ENCODE measurements around the gene LAMB2. TPM values are rescaled to one million over a fixed set of nuclear protein-coding genes. Genes with fewer than 3 reads are reported as not detected.

Gene LAMB2
- total RNA-seq, 1 donor from 2014 or later = 75.4 TPM

DNA sequence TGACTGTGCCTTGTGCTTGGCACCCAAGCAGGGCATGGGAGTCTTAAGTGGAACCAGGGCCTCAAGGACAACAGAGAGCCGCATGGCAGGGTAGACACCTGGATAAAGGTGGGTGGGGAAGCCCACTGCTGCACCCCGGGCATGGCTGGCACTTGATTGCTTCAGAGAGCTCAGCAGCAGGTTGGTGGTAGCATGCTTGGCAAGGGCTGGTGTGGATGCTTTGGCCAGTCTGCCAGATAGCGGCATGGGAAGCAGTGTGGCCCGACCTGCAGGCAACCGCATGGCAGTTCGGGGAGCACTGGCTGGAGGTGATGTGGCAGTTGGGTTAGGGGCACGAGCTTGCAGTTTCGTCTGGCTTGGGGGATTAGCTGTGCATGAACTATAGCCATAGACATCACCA lies 30.8 kb upstream of the LAMB2 start:
- Histone ChIP-seq H2AFZ (replicated peaks) (no peak overlapping the region), H3K4me1 (peaks cover 7% of the 10 kb centered on the region), H3K9me3 (ENCODE audit: low read depth) (no peaks in the 10 kb centered on the region), H3K79me2 (ENCODE audit: low read depth) (peaks cover 18% of the 10 kb centered on the region), H3K36me3 (no peaks in the 10 kb centered on the region), H4K20me1 (ENCODE audit: low read depth) (peaks cover 45% of the 10 kb centered on the region), H3K9ac (no peak overlapping the region), H3K4me2 (no peak overlapping the region), H3K27me3 (peaks cover 15% of the 10 kb centered on the region), H3K27ac (no peak overlapping the region), H3K4me3 (no peak overlapping the region), H3F3A (ENCODE audit: low read depth) (peaks cover 4% of the 10 kb centered on the region)
- TF ChIP-seq EZH2phosphoT487 (IDR thresholded peaks at IDR 0.05) = no peak
- TF ChIP-seq, protein P1, sequence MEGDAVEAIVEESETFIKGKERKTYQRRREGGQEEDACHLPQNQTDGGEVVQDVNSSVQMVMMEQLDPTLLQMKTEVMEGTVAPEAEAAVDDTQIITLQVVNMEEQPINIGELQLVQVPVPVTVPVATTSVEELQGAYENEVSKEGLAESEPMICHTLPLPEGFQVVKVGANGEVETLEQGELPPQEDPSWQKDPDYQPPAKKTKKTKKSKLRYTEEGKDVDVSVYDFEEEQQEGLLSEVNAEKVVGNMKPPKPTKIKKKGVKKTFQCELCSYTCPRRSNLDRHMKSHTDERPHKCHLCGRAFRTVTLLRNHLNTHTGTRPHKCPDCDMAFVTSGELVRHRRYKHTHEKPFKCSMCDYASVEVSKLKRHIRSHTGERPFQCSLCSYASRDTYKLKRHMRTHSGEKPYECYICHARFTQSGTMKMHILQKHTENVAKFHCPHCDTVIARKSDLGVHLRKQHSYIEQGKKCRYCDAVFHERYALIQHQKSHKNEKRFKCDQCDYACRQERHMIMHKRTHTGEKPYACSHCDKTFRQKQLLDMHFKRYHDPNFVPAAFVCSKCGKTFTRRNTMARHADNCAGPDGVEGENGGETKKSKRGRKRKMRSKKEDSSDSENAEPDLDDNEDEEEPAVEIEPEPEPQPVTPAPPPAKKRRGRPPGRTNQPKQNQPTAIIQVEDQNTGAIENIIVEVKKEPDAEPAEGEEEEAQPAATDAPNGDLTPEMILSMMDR (IDR thresholded peaks at IDR 0.05) = no peak
- TF ChIP-seq EZH2 (IDR thresholded peaks at IDR 0.05) = no peak
- no peak for DNase-seq (ENCODE audit: low spot score)
- Mint-ChIP-seq H3K36me3 (peaks cover 7% of the 10 kb centered on the region), H3K27ac (no peak overlapping the region), H3K9me3 (no peaks in the 10 kb centered on the region), H3K4me1 (peaks cover 18% of the 10 kb centered on the region), H3K27me3 (ENCODE audit: insufficient read depth, low read depth) (peaks cover 13% of the 10 kb centered on the region), H3K4me3 (no peak overlapping the region)

GRCh38 chr3:49162751-49163419 lies 30.0 kb upstream of the LAMB2 start:
- TF ChIP-seq EZH2 (IDR thresholded peaks at IDR 0.05) (no peak), EZH2phosphoT487 (IDR thresholded peaks at IDR 0.05) (no peak)
- TF ChIP-seq, protein P1 (IDR thresholded peaks at IDR 0.05) = no peak
- H2AFZ ChIP-seq (replicated peaks) = no peak overlapping the region
- no peak overlapping the region for H3K27ac ChIP-seq
- H3K36me3 ChIP-seq = no peaks in the 10 kb centered on the region
- no peak overlapping the region for H3K27ac Mint-ChIP-seq
- DNase-seq (ENCODE audit: low spot score) = no peak
- peaks cover 21% of the 10 kb centered on the region for H3K4me1 Mint-ChIP-seq
- H3K9ac ChIP-seq = no peak overlapping the region
- H3K4me2 ChIP-seq = no peak overlapping the region
- H3K79me2 ChIP-seq (ENCODE audit: low read depth) = peaks cover 18% of the 10 kb centered on the region
- peaks cover 7% of the 10 kb centered on the region for H3F3A ChIP-seq (ENCODE audit: low read depth)
- H3K9me3 ChIP-seq (ENCODE audit: low read depth) = no peaks in the 10 kb centered on the region
- no peak overlapping the region for H3K4me3 ChIP-seq
- peaks cover 50% of the 10 kb centered on the region for H4K20me1 ChIP-seq (ENCODE audit: low read depth)
- H3K4me3 Mint-ChIP-seq = no peak overlapping the region
- peaks cover 7% of the 10 kb centered on the region for H3K36me3 Mint-ChIP-seq
- peaks cover 13% of the 10 kb centered on the region for H3K27me3 Mint-ChIP-seq (ENCODE audit: insufficient read depth, low read depth)
- no peaks in the 10 kb centered on the region for H3K9me3 Mint-ChIP-seq
- peaks cover 9% of the 10 kb centered on the region for H3K27me3 ChIP-seq
- H3K4me1 ChIP-seq = peaks cover 7% of the 10 kb centered on the region

DNA sequence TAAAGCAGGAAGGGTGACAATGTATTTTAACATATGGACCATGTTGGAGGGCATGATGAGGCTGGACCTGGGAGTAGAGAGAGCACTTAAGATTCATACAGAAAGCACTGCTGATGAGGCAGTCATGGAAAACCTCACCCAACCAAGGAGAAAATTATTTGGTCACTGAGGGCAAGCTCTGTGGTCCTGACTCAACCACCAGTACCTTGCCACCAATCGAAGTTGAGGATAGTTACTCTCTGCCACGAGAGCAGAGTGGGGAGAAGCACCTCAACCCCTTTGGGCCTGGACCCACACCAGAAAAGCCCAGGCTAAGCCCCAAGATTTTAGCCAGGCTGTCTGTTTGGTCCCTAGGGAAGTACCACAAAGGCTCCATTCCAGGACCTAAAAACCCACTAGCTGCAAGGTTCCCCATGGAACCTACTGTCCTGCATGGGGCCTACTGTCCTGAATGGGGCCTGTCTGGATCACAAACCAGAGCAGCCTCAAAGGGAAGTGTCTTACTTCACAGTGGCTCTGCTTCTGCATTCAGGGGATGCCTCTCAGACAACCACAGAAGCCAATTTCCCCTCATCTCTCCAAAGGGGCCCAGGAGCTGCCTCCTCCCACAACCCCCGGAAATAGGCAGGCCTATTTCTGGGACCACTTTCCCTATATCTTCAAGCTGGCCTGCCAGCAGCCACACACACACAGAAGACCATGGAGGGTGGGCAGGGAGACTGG lies 29.1 kb upstream of the LAMB2 start:
- Histone ChIP-seq H3K27me3 (peaks cover under 1% of the 10 kb centered on the region), H2AFZ (replicated peaks) (no peak overlapping the region), H3K27ac (no peak overlapping the region), H3K4me1 (peaks cover 7% of the 10 kb centered on the region), H3K9me3 (ENCODE audit: low read depth) (no peaks in the 10 kb centered on the region), H3K4me2 (no peak overlapping the region), H4K20me1 (ENCODE audit: low read depth) (peaks cover 54% of the 10 kb centered on the region), H3K36me3 (no peaks in the 10 kb centered on the region), H3F3A (ENCODE audit: low read depth) (peaks cover 10% of the 10 kb centered on the region), H3K79me2 (ENCODE audit: low read depth) (peaks cover 18% of the 10 kb centered on the region), H3K9ac (no peak overlapping the region), H3K4me3 (no peak overlapping the region)
- H3K4me1 Mint-ChIP-seq = peaks cover 21% of the 10 kb centered on the region
- H3K27ac Mint-ChIP-seq = no peak overlapping the region
- DNase-seq (ENCODE audit: low spot score) = no peak
- no peak overlapping the region for H3K4me3 Mint-ChIP-seq
- H3K36me3 Mint-ChIP-seq = peaks cover 7% of the 10 kb centered on the region
- no peaks in the 10 kb centered on the region for H3K9me3 Mint-ChIP-seq
- no peak for TF ChIP-seq EZH2phosphoT487 (IDR thresholded peaks at IDR 0.05)
- TF ChIP-seq EZH2 (IDR thresholded peaks at IDR 0.05) = no peak
- TF ChIP-seq, protein P1 (IDR thresholded peaks at IDR 0.05) = no peak
- H3K27me3 Mint-ChIP-seq (ENCODE audit: insufficient read depth, low read depth) = peaks cover 11% of the 10 kb centered on the region
